Stimulated activated CD8-positive, alpha-beta memory T cell treated with anti-CD3 and anti-CD28 coated beads, Interleukin-12 subunit alpha, Interleukin-12 subunit beta, amount 100 ng/mL, for 24 hours (primary cell): ENCODE data around the gene MYO10.
"Not testable (repeated sequence)": the region's sequence is repeated elsewhere in the genome, so short reads cannot be mapped to it uniquely, and the experiment has no call there.

Experiments
- DNase-seq: peaks from one replicate; pipeline ENCODE4 v3.0.0-alpha.2; 2020; ENCODE audit errors: extremely low read depth

MYO10 gene

DNA sequence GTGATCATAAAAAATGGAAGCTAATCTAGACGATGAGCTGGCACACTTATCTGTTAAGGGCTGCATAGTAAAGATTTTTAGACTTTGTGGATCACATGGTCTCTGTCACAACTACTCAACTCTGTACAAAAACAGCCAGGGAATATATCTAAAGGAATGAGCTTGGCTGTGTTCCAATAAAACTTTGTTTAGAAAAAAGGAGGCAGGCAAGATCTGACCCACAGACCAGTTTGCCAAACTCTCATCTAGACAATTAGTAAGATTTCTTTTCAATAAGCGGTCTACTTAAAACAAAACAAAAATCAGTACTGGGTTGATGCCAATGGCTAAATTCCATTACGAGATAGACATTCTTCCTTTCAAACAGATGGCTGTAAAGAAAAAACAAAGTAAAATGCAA lies 266.3 kb downstream of the MYO10 start:
- DNase-seq: no peak

DNA sequence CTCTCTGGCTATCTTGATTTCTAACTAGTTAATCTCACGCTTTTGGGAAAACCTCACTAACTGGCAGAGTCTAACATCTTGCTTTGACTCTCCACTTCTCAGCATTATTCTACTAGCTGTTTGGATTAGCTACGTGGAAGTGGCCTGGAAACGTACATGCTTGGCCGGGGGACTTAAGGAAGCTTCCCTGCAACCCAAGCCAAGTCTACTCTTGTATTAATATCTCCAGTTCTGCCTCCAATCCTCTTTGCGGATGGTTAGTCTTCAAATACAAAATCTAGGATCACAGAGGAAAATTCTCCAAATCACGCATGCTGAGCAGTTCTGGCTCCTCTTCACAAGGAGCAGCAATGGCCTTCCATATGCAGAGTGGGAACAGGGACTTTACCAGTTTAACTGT lies 267.5 kb downstream of the MYO10 start:
- no peak for DNase-seq

DNA sequence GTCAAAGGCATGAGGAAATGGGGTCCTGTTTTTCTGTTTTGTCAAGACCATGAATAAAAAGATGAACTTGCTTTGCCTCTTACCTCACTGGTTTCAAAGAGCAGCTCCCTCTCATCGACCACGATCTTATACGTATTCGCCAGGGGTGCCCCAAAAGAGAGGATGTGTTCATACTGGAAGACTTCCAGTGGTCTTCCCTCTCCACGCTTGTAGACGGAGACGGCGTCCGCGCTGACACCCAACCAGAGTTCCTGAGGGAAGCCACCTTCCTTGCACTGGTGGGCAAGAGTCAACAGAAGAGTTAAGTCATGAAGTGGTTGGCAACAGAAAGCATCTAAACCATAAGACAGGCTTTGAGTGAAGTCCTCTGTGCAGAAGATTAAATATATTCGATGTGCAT lies 267.9 kb downstream of the MYO10 start:
- no peak for DNase-seq

GRCh38 chr5:16666883-16667398 lies 269.1 kb downstream of the MYO10 start:
- DNase-seq: no peak

GRCh38 chr5:16666130-16666882 lies 269.8 kb downstream of the MYO10 start:
- no peak for DNase-seq

DNA sequence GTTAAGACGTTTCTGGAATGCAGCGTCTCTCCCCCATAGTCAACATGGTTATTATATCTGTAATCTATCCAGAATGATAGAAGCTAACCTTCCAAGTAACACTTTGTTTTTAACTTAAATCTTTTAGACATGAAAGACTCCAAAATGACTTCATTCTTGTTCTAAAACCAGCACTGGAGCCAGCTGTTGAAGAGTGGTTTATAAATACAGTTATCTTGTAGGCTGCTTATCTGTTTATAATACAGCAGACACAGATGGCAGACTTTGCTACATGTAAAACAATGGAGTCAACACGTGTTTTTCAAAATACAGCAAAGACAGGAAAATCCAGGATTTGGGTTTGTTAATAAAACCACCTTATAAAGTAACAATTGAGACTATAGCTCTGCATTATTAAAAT lies 270.5 kb downstream of the MYO10 start:
- DNase-seq: no peak

DNA sequence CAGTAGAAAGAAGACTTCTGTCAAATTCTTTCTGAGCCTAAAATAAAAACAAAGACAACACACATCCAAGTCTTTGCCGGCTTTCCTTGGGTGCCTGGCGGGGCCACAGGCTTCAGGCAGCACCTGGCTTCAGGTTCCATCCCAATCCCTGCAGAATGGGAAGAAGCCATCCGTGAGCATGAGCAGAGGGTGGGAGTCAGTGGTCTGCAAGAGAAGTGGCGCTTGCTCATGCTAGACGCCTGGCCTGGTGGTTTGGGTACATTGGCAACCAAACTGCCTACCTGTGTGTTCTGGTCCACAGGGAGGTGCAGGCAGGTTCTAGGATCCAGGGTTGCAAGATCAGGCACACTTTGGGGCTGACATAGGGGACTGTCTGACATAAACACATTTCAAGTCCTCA lies 271.7 kb downstream of the MYO10 start:
- no peak for DNase-seq

DNA sequence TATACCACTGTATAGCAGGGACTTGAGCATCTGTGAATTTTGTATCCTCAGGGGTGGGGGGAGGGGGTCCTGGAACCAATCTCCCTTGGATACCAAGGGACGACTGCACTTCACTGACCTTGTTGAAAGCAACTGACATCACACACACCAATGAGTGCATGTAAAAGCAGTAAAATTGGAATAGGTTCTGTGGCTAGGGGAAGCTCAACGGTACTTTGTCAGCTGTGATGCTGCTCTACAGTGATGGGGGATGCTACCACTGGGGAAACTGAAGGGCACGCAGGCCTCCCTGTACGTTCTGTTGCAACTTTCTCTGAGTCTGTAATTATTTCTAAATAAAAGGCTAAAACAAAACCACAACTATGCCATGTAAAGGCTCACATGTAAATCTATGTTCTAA lies 272.2 kb downstream of the MYO10 start:
- no peak for DNase-seq

DNA sequence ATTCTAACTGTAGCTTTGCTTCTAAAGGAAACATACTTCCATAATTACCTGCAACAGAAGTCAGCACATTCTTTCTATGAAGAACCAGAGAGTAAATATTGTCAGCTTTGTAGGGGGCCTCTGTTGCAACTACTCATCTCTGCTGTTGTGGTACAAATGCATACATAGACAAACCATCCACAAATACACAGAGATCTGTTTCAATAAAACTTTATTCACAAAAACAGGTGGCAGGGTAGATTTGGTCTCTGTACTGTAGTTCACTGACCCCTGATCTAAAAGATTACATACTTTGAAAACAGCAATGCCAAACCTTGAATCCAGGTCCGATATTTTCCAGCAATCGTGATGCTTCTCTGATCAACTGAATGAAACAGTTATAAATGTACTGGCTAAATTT lies 274.4 kb downstream of the MYO10 start:
- no peak for DNase-seq

DNA sequence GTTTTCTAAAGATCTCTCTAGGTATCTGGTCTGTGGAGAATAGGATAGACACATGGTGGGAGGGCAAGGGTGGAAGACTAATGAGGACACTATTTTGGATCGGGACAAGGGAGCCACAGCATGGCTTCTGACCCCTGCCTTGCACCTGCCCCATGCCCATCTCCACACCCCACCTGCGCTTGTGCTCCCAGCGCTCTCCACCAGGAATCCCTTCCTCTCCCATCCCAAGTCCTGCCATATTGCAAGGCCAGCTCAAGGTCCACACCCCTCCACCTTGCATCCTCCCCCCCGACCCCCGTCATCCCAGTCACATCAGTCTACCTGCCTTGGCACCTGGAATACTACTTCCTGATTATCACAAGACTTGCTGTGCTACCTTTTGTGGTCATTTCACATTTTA lies 275.1 kb downstream of the MYO10 start:
- DNase-seq: no peak

DNA sequence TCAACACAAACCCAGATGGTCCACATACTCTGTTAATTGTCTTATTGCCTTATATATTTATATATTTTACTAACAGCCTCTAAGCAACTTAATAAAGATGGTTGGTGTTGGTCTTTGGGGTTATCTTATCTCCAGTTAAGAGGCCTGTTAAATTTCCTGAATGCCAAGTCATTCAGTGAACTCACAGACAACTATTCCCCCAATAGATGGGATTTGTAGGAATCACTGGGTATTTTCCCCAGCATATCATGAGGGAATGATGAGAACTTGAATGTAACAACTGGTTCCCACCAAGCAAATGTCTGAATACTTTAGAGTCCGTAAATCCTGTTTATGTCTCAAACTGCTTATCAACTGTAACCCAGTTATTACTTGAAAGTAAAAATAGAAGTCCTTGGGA lies 276.6 kb downstream of the MYO10 start:
- DNase-seq: no peak

GRCh38 chr5:16656561-16657191 lies 279.4 kb downstream of the MYO10 start:
- no peak for DNase-seq

DNA sequence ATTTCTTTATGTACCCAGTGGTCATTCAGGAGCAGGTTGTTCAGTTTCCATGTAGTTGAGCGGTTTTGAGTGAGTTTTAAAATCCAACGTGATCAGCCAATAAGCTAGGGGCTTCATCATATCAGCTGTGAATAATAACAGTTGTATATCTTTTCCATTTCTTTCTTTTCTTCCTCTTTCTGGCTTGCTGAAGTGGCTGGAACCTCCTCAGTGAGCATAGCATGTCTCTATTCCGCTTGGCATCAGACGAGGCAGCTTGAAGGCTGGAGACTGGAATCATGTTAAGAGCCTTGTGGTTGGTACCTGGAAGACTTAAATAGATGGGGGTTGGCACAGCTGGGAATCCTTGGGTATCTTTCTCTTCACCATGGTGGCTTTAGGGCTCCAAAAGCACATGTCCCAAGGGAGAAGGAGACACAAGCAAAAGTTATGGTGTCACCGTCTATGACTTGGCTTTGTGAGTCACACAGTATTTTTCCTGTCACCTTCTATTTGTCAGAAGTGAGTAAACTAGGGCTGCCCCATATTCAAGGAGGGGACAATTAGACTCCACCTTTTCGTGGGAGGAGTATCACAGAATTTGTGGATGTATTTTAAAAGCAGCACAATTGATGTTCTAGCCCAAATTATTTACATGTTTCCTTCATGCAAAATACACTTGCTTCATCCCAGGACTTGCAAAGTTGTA lies 281.3 kb downstream of the MYO10 start:
- DNase-seq: no peak

- not testable (repeated sequence) for DNase-seq
These were observed 287.3 kb downstream of the MYO10 start for GRCh38 chr5:16648739-16649138.

- DNase-seq: no peak
These were observed 291.7 kb downstream of the MYO10 start for GRCh38 chr5:16644301-16644889.

DNA sequence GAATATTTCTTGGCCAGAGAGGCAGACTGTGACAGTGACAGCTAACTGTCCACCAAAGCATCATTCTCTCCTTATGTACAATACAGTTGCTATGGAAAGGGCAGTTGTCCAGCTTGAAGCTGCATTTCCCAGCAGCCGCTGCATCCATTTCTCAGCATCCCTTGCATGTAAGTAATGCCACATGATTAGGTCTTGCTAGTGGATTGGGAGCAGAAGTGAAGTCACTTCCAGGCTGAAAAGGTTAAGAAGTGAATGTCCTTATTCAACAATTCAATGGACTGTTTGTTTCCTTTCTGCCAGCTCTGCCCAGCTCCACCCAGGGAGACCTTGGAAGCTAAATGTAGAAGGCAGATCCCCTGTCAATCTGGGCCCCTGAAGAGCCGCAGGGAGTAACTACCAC lies 293.2 kb downstream of the MYO10 start:
- DNase-seq: no peak

DNA sequence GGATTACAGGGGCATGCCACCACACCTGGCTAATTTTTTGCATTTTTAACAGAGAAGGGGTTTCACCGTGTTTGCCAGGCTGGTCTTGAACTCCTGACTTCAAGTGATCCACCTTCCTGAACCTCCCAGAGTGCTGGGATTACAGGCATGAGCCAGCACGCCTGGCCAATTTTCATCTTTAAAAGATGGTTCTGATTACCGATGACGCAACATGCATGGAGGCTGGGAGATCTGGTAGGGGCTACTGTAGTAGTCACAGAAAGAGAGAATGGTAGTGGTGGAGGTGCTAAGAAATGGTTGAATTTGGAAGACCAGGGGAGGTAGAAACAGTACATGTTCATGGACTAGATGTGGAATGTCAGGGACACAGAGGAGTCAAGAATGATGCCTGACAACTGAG lies 296.9 kb downstream of the MYO10 start:
- DNase-seq: no peak

DNA sequence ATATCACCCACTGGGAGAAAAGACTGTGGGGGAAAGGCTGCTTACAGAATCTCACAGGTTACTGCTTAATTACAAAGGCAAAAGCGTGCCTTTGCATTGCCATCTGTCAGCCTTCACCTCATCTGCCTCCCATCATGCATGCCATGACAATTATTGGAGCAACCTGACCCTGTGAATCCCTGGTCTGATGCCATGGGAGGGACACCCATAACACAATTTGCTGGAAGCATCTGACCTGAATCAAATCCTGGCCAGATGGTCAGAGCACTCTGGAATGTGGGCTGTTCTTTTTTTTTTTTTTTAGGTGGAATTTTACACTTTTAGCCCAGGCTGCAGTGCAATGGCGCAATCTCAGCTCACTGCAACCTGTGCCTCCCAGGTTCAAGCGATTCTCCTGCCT lies 307.7 kb downstream of the MYO10 start:
- DNase-seq: no peak

DNA sequence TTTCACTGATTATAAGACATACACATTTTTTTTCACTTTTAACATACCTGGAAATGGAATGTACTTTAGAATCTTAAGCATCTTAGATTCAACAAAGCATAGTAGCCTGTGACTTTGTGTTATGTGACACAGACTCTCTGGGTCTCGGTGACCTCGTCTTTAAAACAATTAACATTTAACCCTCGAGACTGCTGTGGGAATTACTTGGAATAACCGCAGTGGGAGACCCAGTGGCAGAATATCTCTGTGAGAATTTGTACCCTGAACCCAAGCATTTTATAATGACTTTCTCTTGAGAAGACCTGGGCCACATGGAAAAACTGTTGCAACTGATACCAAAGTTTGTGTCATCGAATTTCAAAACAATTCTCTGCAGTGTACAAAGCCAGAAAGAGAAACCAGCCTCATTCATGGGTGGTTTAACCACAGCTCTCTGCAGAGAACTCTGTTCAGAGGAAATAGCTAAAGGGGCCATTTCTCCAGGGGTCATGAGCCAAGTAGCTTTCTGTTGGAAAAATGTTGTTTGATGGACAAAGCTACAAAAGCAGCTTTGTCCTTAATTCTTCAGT lies 309.3 kb downstream of the MYO10 start:
- no peak for DNase-seq

GRCh38 chr5:16625096-16625495 lies 311.0 kb downstream of the MYO10 start:
- no peak for DNase-seq

GRCh38 chr5:16619136-16619535 lies 317.0 kb downstream of the MYO10 start:
- no peak for DNase-seq
